GM23338 (cell line): ENCODE data around the gene ETV4. TPM values are rescaled to one million over a fixed set of nuclear protein-coding genes. Genes with fewer than 3 reads are reported as not detected.

Source experiments
- ATAC-seq: fragments of 200-7000 bp; cut with Tn5 transposase; 3 replicates; pipeline ENCODE4 v1.9.1; 2020
- DNase-seq: peaks from one replicate; pipeline ENCODE4 v3.0.0-alpha.2; 2015; ENCODE audit warnings: low spot score
- H2AFZ ChIP-seq: fragments of 200-600 bp; sonication (generic); 2 replicates; pipeline ENCODE4 v1.8.0; 2016; ENCODE audit warnings: antibody characterized with exemption, mild to moderate bottlenecking, moderate library complexity
- H3F3A ChIP-seq: fragments of 200-600 bp; sonication (generic); replicated peaks from 2 replicates; pipeline ENCODE4 v1.8.0; 2017; ENCODE audit warnings: antibody characterized with exemption, mixed run types, low read depth
- H3K27ac ChIP-seq: fragments of 200-600 bp; sonication (generic); 2 replicates; pipeline ENCODE4 v1.6.1; 2016; ENCODE audit warnings: low read depth
- H3K27me3 ChIP-seq: fragments of 200-600 bp; sonication (generic); 2 replicates; pipeline ENCODE4 v1.8.0; 2016; ENCODE audit warnings: mild to moderate bottlenecking, mixed run types, moderate library complexity; ENCODE audit not compliant: insufficient read depth
- H3K36me3 ChIP-seq: fragments of 200-600 bp; sonication (generic); 2 replicates; pipeline ENCODE4 v1.8.0; 2016; ENCODE audit warnings: mild to moderate bottlenecking; ENCODE audit not compliant: insufficient read depth
- H3K4me1 ChIP-seq: fragments of 200-600 bp; sonication (generic); 2 replicates; pipeline ENCODE4 v1.8.0; 2016; ENCODE audit warnings: mild to moderate bottlenecking, moderate library complexity; ENCODE audit not compliant: insufficient read depth
- H3K4me2 ChIP-seq: fragments of 200-600 bp; sonication (generic); 2 replicates; pipeline ENCODE4 v1.7.1; 2017; ENCODE audit warnings: mixed run types
- H3K4me3 ChIP-seq: fragments of 200-600 bp; sonication (generic); 2 replicates; pipeline ENCODE4 v1.6.1; 2016; ENCODE audit warnings: mixed run types
- H3K79me2 ChIP-seq: fragments of 200-600 bp; sonication (generic); replicated peaks from 2 replicates; pipeline ENCODE4 v1.8.0; 2017; ENCODE audit warnings: mild to moderate bottlenecking; ENCODE audit not compliant: insufficient read depth
- H3K9me2 ChIP-seq: fragments of 200-600 bp; sonication (generic); 2 replicates; pipeline ENCODE4 v1.8.0; 2017; ENCODE audit not compliant: insufficient read depth
- H4K20me1 ChIP-seq: fragments of 200-600 bp; sonication (generic); replicated peaks from 2 replicates; pipeline ENCODE4 v1.8.0; 2017; ENCODE audit warnings: mild to moderate bottlenecking; ENCODE audit not compliant: insufficient read depth
- H3K27ac Mint-ChIP-seq: 2 replicates; pipeline ENCODE4 v1.8.0; 2020; ENCODE audit warnings: inconsistent platforms, mild to moderate bottlenecking, moderate library complexity, mixed read lengths
- H3K27me3 Mint-ChIP-seq: 3 replicates; pipeline ENCODE4 v1.8.0; 2022; ENCODE audit warnings: low read depth, mild to moderate bottlenecking, moderate library complexity, mixed read lengths, inconsistent platforms; ENCODE audit not compliant: insufficient read depth, poor library complexity
- H3K36me3 Mint-ChIP-seq: 3 replicates; pipeline ENCODE4 v1.8.0; 2021; ENCODE audit warnings: low read depth, mild to moderate bottlenecking, inconsistent platforms, moderate library complexity, mixed read lengths
- H3K4me1 Mint-ChIP-seq: 3 replicates; pipeline ENCODE4 v1.8.0; 2020; ENCODE audit warnings: mild to moderate bottlenecking, inconsistent platforms, mixed read lengths
- H3K4me3 Mint-ChIP-seq: 3 replicates; pipeline ENCODE4 v1.8.0; 2021; ENCODE audit warnings: moderate library complexity, mild to moderate bottlenecking, inconsistent platforms, mixed read lengths
- H3K9me3 Mint-ChIP-seq: 3 replicates; pipeline ENCODE4 v1.8.0; 2020; ENCODE audit warnings: moderate library complexity, mild to moderate bottlenecking, inconsistent platforms, mixed read lengths
- CREB1 ChIP-seq: fragments of 250-450 bp; sonication (Bioruptor Pico); IDR thresholded peaks from 2 replicates; pipeline ENCODE4 v1.5.0; 2020; ENCODE audit warnings: low read depth, mild to moderate bottlenecking, moderate library complexity
- CTCF ChIP-seq, 2 experiments: fragments of 200-600 bp in 1 of 2; sonication (generic) in 1 of 2; conservative IDR thresholded peaks; 2 replicates each; pipeline versions ENCODE4 v1.5.1 to v1.6.1; 2016 to 2017; ENCODE audit warnings: antibody characterized with exemption in 2 of 2, low read depth in 2 of 2, mild to moderate bottlenecking in 2 of 2, moderate library complexity in 1 of 2
- ETS1 ChIP-seq: IDR thresholded peaks from 2 replicates; pipeline ENCODE4 v1.6.1; 2016; ENCODE audit warnings: antibody characterized with exemption
- EZH2 ChIP-seq: fragments of 200-600 bp; sonication (generic); IDR thresholded peaks from one replicate; pipeline ENCODE4 v1.8.0; 2017; ENCODE audit warnings: antibody characterized with exemption, mild to moderate bottlenecking, low read depth; ENCODE audit not compliant: unreplicated experiment
- EZH2phosphoT487 ChIP-seq: fragments of 200-600 bp; sonication (generic); IDR thresholded peaks from one replicate; pipeline ENCODE4 v1.8.1; 2018; ENCODE audit warnings: antibody characterized with exemption; ENCODE audit not compliant: unreplicated experiment
- JUNB ChIP-seq: IDR thresholded peaks from one replicate; pipeline ENCODE4 v1.6.1; 2016; ENCODE audit warnings: antibody characterized with exemption; ENCODE audit not compliant: unreplicated experiment
- NANOG ChIP-seq: IDR thresholded peaks from 2 replicates; pipeline ENCODE4 v1.6.1; 2016; ENCODE audit warnings: antibody characterized with exemption, borderline replicate concordance
- POLR2AphosphoS5 ChIP-seq: IDR thresholded peaks from 2 replicates; pipeline ENCODE4 v1.6.1; 2016; ENCODE audit warnings: antibody characterized with exemption, low read depth
- REST ChIP-seq: IDR thresholded peaks from one replicate; pipeline ENCODE4 v1.6.1; 2018; ENCODE audit warnings: antibody characterized with exemption; ENCODE audit not compliant: unreplicated experiment
- STAT1 ChIP-seq: IDR thresholded peaks from one replicate; pipeline ENCODE4 v1.6.1; 2016; ENCODE audit warnings: antibody characterized with exemption; ENCODE audit not compliant: unreplicated experiment
- ZNF114 ChIP-seq: fragments of 250-450 bp; sonication (Bioruptor Pico); IDR thresholded peaks from 2 replicates; pipeline ENCODE4 v1.5.0; 2020; ENCODE audit warnings: mild to moderate bottlenecking, moderate library complexity
- ZNF331 ChIP-seq: fragments of 250-450 bp; sonication (Bioruptor Pico); IDR thresholded peaks from 2 replicates; pipeline ENCODE4 v1.5.0; 2020; ENCODE audit warnings: low read depth, mild to moderate bottlenecking, moderate library complexity
- ZNF462 ChIP-seq: fragments of 250-450 bp; sonication (Bioruptor Pico); IDR thresholded peaks from 2 replicates; pipeline ENCODE4 v1.5.0; 2020; ENCODE audit warnings: mild to moderate bottlenecking, moderate library complexity
- polyA plus RNA-seq: library from polyadenylated mRNA; unstranded; fragments of >200 nt; fragmentation: Nextera tagmentation; extraction: Ambion mirVana; gene quantifications from 2 replicates; pipeline ENCODE4 v1.2.1, GENCODE V29; 2016
- total RNA-seq: library from RNA; depleted of rRNA; stranded (reverse); fragments of >200 nt; shearing (Covaris generic); gene quantifications from 2 replicates; pipeline ENCODE4 v1.2.3, GENCODE V29; 2014

ETV4 gene
- total and polyA plus RNA-seq, 2 experiments from 2014 or later, result 97.2 to 149 TPM

- Mint-ChIP-seq H3K4me1 (peaks cover 24% of the 10 kb centered on the region), H3K4me3 (no peak overlapping the region), H3K27ac (no peak overlapping the region), H3K9me3 (no peaks in the 10 kb centered on the region), H3K36me3 (no peaks in the 10 kb centered on the region), H3K27me3 (peaks cover 16% of the 10 kb centered on the region)
- Histone ChIP-seq H4K20me1 (no peaks in the 10 kb centered on the region), H3K4me3 (no peak overlapping the region), H3K27me3 (no peaks in the 10 kb centered on the region), H3F3A (0 out of 2 replicates have a peak, but pooled peaks cover 4% of the 10 kb centered on the region), H3K27ac (no peak overlapping the region), H3K36me3 (no peaks in the 10 kb centered on the region), H3K4me1 (peaks cover 26% of the 10 kb centered on the region), H3K9me2 (no peaks in the 10 kb centered on the region), H3K79me2 (no peaks in the 10 kb centered on the region), H3K4me2 (no peak overlapping the region), H2AFZ (no peak overlapping the region)
- ATAC-seq (no peak), DNase-seq (no peak)
- TF ChIP-seq CREB1 (no peak), ZNF462 (no peak), EZH2 (no peak), JUNB (no peak), POLR2AphosphoS5 (no peak), NANOG (no peak), REST (no peak), CTCF (conservative IDR thresholded peaks at IDR 0.05; ENCODE audit: low read depth in 2 of 2) (no peak), ZNF331 (CRISPR knock-in tag) (no peak), STAT1 (no peak), ZNF114 (no peak), EZH2phosphoT487 (no peak), ETS1 (no peak)
Measured at GRCh38 chr17:43573579-43574321, 27.6 kb upstream of the ETV4 start.
